Pancreas (tissue), 10 donors: ENCODE data around the gene PLA2G4E. TPM values are rescaled to one million over a fixed set of nuclear protein-coding genes. Genes with fewer than 3 reads are reported as not detected.

ENCODE experiments used
- ATAC-seq, 4 donors: fragments of 200-7000 bp; cut with Tn5 transposase; one replicate each; pipeline versions ENCODE4 v1.8.0 to v1.9.1; 2020; ENCODE audit warnings: mild to moderate bottlenecking in 4 of 4, moderate library complexity in 4 of 4
- DNase-seq, 6 donors: peaks; one replicate each; pipeline ENCODE4 v3.0.0-alpha.2; 2020
- FAIRE-seq: peaks from 2 replicates; lab custom pipeline; 2012; peaks lifted over from hg19 to GRCh38; lab: Jason Lieb, UNC
- H3K27ac ChIP-seq, 4 donors: fragments of 200-600 bp; sonication (generic); 1 replicate in 3 of 4; 2 replicates in 1 of 4; pipeline versions ENCODE4 v1.5.0 to v1.8.0; 2020
- H3K27me3 ChIP-seq, 4 donors: fragments of 200-600 bp; one replicate each; pipeline ENCODE4 v1.8.0; 2021
- H3K36me3 ChIP-seq, 3 donors: fragments of 200-600 bp; sonication (generic) in 1 of 3; one replicate each; pipeline versions ENCODE4 v1.5.0 to v1.8.0; 2020 to 2021
- H3K4me1 ChIP-seq, 3 donors: fragments of 200-600 bp; one replicate each; pipeline ENCODE4 v1.8.0; 2021
- H3K4me3 ChIP-seq, 4 donors: fragments of 200-600 bp; sonication (generic) in 2 of 4; one replicate each; pipeline versions ENCODE4 v1.5.0 to v1.8.0; 2020 to 2021
- H3K9me3 ChIP-seq, 4 donors: fragments of 200-600 bp; one replicate each; pipeline ENCODE4 v1.8.0; 2021
- CTCF ChIP-seq, 4 donors: fragments of 200-600 bp; sonication (generic) in 3 of 4; IDR thresholded peaks; one replicate each; pipeline versions ENCODE4 v1.5.0 to v1.8.0; 2021; ENCODE audit warnings: antibody characterized with exemption in 4 of 4
- WGBS, 2 donors: extraction: QIAGEN DNeasy Blood & Tissue Kit; methylation state at CpG; one replicate each; pipeline ENCODE4 v1.1.7; 2013; 5-methylcytosine and 5-hydroxymethylcytosine counted together
- intact Hi-C, 3 donors: fragments of 100-400 bp; cut with DNase I; formaldehyde crosslinking; loops; one replicate each; pipeline versions ENCODE4 v1.11.1 to v1.14.2; 2022
- polyA plus RNA-seq, 2 donors: library from polyadenylated mRNA; stranded (reverse); fragments of 200-250 nt; gene quantifications; one replicate each; pipeline ENCODE4 v1.2.3, GENCODE V29; 2013
- total RNA-seq, 6 donors: library from RNA; stranded (reverse); fragmentation: NEBNext Ultra II Directional in 4 of 6; extraction: Animal tissue kit (Norgen Biotek cat#: 25700) in 4 of 6; gene quantifications; one replicate each; pipeline versions ENCODE4 v1.2.1 to v1.2.4, GENCODE V29; 2021 to 2023
- donor health status: healthy with polysubstance abuse.
- donor health status: DM: no; HTN: no; CAD: no; lungs with moderate emphysema.
- donor health status: DM: no; HTN: no; CAD: no.
- donor health status: control.
- donor health status: control.
- donor health status: Bipolar disorder and iron deficiency.
- donor health status: DM: yes; HTN: yes; CAD: no.
- donor health status: DM: no; HTN: no; CAD: no.
- donor health status: DM: no; HTN: no; CAD: no.
- donor health status: DM: yes; HTN: yes; CAD: no.

The PLA2G4E gene
- total and polyA plus RNA-seq, 8 donors: 0.05 to 0.06 TPM; not detected in 6

- Histone ChIP-seq H3K9me3 (no peaks in the 10 kb centered on the region), H3K27me3 (no peaks in the 10 kb centered on the region), H3K27ac (peak overlapping the region in 3 of 4 donors; percentile 55 to 77 (median 63)), H3K36me3 (no peaks in the 10 kb centered on the region), H3K4me3 (no peak overlapping the region), H3K4me1 (peaks cover 3 to 33% (median 8%) of the 10 kb centered on the region in 3 donors)
- intact Hi-C loops: no loop called here
- DNase-seq: peak in 1 of 6 donors; percentile 37
- TF ChIP-seq CTCF (IDR thresholded peaks at IDR 0.05): no peak
- WGBS, 2 donors: 68 to 70% methylated on average over 4 of the region's 4 CpGs
- FAIRE-seq: no peak
- ATAC-seq: no peak
Observed at GRCh38 chr15:41967506-41968206, 53.2 kb downstream of the PLA2G4E start.

DNA sequence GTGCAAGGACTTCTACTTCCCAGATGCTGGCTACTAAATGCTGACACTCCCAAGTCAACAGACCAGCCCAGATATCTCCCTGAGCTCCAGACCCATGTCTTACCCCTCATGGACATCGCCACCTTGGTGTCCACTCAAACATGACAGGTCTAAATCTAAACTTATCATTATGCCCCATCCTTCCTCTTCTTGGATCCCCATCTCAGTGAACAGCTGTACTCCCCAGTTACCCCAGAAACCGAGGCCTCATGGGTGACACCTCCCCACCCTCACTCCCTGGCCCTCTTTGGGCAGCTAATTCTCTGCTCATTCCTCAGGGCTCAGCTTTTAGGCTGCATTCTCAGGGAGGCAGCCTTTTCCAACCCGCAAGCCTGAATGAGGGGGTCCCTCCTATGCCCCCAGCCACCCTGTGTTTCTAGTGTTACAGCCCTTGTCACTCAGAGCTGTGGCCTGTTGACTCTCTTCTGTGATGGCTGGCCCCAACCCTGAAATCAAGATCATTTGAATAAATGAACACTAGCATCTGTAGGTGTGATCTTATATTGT, 53.8 kb downstream of the PLA2G4E start:
- no peak for DNase-seq
- TF ChIP-seq CTCF (IDR thresholded peaks at IDR 0.05): no peak
- H3K9me3 ChIP-seq: no peaks in the 10 kb centered on the region
- no peak for ATAC-seq
- WGBS, 2 donors: 96% methylated on average over 3 of the region's 3 CpGs
- H3K4me3 ChIP-seq: no peak overlapping the region
- no peaks in the 10 kb centered on the region for H3K27me3 ChIP-seq
- peak overlapping the region in 2 of 4 donors; percentile 63 to 77 for H3K27ac ChIP-seq
- no peaks in the 10 kb centered on the region for H3K36me3 ChIP-seq
- peaks cover 3 to 37% (median 12%) of the 10 kb centered on the region in 3 donors for H3K4me1 ChIP-seq
- no peak for FAIRE-seq
- intact Hi-C loops: no loop called here

- intact Hi-C loops: no loop called here
- no peak for FAIRE-seq
- Histone ChIP-seq H3K27ac (peak overlapping the region in 2 of 4 donors; percentile 26 to 77), H3K4me1 (peaks cover 3 to 43% (median 18%) of the 10 kb centered on the region in 3 donors), H3K36me3 (no peaks in the 10 kb centered on the region), H3K4me3 (no peak overlapping the region), H3K9me3 (no peaks in the 10 kb centered on the region), H3K27me3 (no peaks in the 10 kb centered on the region)
- TF ChIP-seq CTCF (IDR thresholded peaks at IDR 0.05): no peak
- WGBS, 2 donors: 67 to 69% methylated on average over 4 of the region's 4 CpGs
- no peak for DNase-seq
- no peak for ATAC-seq
Observed at GRCh38 chr15:41966414-41966812, 54.4 kb downstream of the PLA2G4E start.

DNA sequence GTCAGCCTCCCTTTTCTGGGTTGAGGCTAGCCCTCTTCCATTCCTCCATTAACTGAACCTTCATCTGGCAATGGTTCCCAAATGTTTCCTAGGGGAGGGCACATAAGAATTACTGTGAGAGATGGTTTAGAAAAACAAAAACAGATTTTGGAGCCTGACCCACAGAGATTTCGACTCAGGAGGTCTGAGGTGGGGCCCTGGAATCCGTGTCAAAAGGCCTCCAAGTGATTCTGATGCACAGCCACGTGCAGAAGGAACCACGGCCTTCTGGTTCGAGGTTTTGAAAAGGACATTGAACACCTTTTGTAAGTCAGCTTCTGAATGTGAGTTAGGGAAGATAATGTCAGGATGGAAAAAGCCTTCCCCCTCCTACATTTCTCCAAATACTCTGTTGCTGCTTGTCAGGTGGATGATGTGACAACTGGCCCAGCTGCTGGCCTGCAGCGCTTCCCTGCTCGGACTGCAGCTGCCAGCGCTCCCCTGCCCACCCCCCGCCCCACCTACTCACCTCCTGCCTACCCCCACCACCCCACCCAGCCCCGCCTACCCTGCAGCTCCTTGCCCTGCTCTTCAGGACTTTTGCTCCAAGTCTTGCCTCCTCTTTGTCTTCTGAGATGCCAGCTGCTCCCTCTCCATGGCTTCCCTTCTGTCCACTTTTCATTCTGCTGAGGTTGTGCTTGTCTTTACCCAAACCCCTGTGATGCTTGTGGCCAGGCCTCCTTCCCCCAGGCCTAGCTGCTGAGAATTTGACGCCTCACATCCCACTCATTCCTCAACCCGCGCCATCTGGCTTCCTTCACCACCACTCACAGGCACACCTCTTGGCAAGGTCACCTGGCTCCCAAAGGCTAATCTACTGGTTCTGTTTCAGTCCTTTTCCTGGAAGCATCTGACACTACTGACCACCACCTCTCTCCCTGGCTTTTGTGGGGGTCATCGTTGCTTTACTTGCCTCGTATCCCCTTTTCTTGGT, 55.1 kb downstream of the PLA2G4E start:
- no peak overlapping the region for H3K4me3 ChIP-seq
- FAIRE-seq: no peak

More for the DNA sequence above, 55.1 kb downstream of the PLA2G4E start:
- Histone ChIP-seq H3K9me3 (no peaks in the 10 kb centered on the region), H3K27ac (peak overlapping the region in 2 of 4 donors; percentile 26 to 77), H3K36me3 (no peaks in the 10 kb centered on the region), H3K27me3 (no peaks in the 10 kb centered on the region), H3K4me1 (peaks cover 3 to 39% (median 17%) of the 10 kb centered on the region in 3 donors)
- ATAC-seq: peak; percentile 55 to 67 (median 63)
- peak in 4 of 6 donors; percentile 38 to 63 (median 55) for DNase-seq
- WGBS, 2 donors: 71 to 75% methylated on average over 15 of the region's 15 CpGs
- no peak for TF ChIP-seq CTCF (IDR thresholded peaks at IDR 0.05)
- intact Hi-C loops: no loop called here
